IPS-NIHi11 (cell line): ENCODE data around the gene PITPNM1.
"Not testable (repeated sequence)": the region's sequence is repeated elsewhere in the genome, so short reads cannot be mapped to it uniquely, and the experiment has no call there.

Experiments used
- DNase-seq: peaks from one replicate; pipeline ENCODE4 v3.0.0; 2012; ENCODE audit warnings: mixed read lengths, low spot score

The PITPNM1 gene

GRCh38 chr11:67504950-67505581 lies at the start of gene PITPNM1:
TSS of gene PITPNM1 (minus strand) at chr11:67505363. CDS start at chr11:67504180, 1,183 bp downstream.
- peak; percentile 92 for DNase-seq

GRCh38 chr11:67551697-67552096 lies 46.5 kb upstream of the PITPNM1 start:
- not testable (repeated sequence) for DNase-seq

- DNase-seq: no peak
Measured at GRCh38 chr11:67551127-67551526, 46.0 kb upstream of the PITPNM1 start.

- no peak for DNase-seq
Measured at GRCh38 chr11:67548555-67549110, 43.5 kb upstream of the PITPNM1 start.

GRCh38 chr11:67548112-67548511 lies 42.9 kb upstream of the PITPNM1 start:
- not testable (repeated sequence) for DNase-seq

GRCh38 chr11:67545280-67545679 lies 40.1 kb upstream of the PITPNM1 start:
- DNase-seq: peak; percentile 77

GRCh38 chr11:67544616-67545242 lies 39.6 kb upstream of the PITPNM1 start:
- DNase-seq: no peak

- no peak for DNase-seq
Measured at GRCh38 chr11:67543585-67543984, 38.4 kb upstream of the PITPNM1 start.

GRCh38 chr11:67542971-67543370 lies 37.8 kb upstream of the PITPNM1 start:
- DNase-seq: peak; percentile 51

- no peak for DNase-seq
Measured at GRCh38 chr11:67542169-67542568, 37.0 kb upstream of the PITPNM1 start.

GRCh38 chr11:67541198-67541597 lies 36.0 kb upstream of the PITPNM1 start:
- DNase-seq: peak; percentile 55

GRCh38 chr11:67539550-67539949 lies 34.4 kb upstream of the PITPNM1 start:
- DNase-seq: no peak

- no peak for DNase-seq
Measured at GRCh38 chr11:67538823-67539505, 33.8 kb upstream of the PITPNM1 start.

GRCh38 chr11:67538306-67538705 lies 33.1 kb upstream of the PITPNM1 start:
- DNase-seq: no peak

- DNase-seq: no peak
Measured at GRCh38 chr11:67535561-67535960, 30.4 kb upstream of the PITPNM1 start.

GRCh38 chr11:67534070-67534679 lies 29.0 kb upstream of the PITPNM1 start:
- no peak for DNase-seq

GRCh38 chr11:67532889-67533288 lies 27.7 kb upstream of the PITPNM1 start:
- DNase-seq: no peak

- no peak for DNase-seq
Measured at GRCh38 chr11:67530282-67530592, 25.1 kb upstream of the PITPNM1 start.

- no peak for DNase-seq
Measured at GRCh38 chr11:67528376-67528775, 23.2 kb upstream of the PITPNM1 start.

GRCh38 chr11:67525275-67525976 lies 20.3 kb upstream of the PITPNM1 start:
- DNase-seq: peak; percentile 42

- DNase-seq: no peak
Measured at GRCh38 chr11:67524480-67524808, 19.3 kb upstream of the PITPNM1 start.
